WTC11 (cell line): Measurements from ENCODE around the gene RCBTB1. TPM values are rescaled to one million over a fixed set of nuclear protein-coding genes. Genes with fewer than 3 reads are reported as not detected.
"Not testable (repeated sequence)": the region's sequence is repeated elsewhere in the genome, so short reads cannot be mapped to it uniquely, and the experiment has no call there.

ENCODE experiments used
- ATAC-seq: fragments of 200-7000 bp; cut with Tn5 transposase; 2 replicates; pipeline ENCODE4 v1.10.0; 2021; ENCODE audit warnings: mild to moderate bottlenecking, moderate library complexity
- CTCF ChIA-PET: fragments of 300-600 bp; sonication (Branson Sonifier 250); formaldehyde crosslinking; loops from one replicate; lab custom pipeline; 2021; ENCODE audit warnings: antibody characterized with exemption; lab: Charles Lee
- POLR2A ChIA-PET: fragments of 350-600 bp; sonication (Branson Sonifier 250); formaldehyde crosslinking; loops from one replicate; lab custom pipeline; 2021; ENCODE audit warnings: antibody characterized with exemption; lab: Charles Lee
- DNase-seq: peaks from one replicate; pipeline ENCODE4 v3.0.0; 2021; ENCODE audit warnings: low spot score
- H3K27ac Mint-ChIP-seq: 2 replicates; pipeline ENCODE4 v1.8.0; 2021; ENCODE audit warnings: mixed read lengths
- H3K27me3 Mint-ChIP-seq: 2 replicates; pipeline ENCODE4 v1.8.0; 2021; ENCODE audit warnings: low read depth, mild to moderate bottlenecking, moderate library complexity, mixed read lengths
- H3K36me3 Mint-ChIP-seq: 2 replicates; pipeline ENCODE4 v1.8.0; 2021; ENCODE audit warnings: mixed read lengths
- H3K4me1 Mint-ChIP-seq: 2 replicates; pipeline ENCODE4 v1.8.0; 2022; ENCODE audit warnings: mixed read lengths
- H3K4me3 Mint-ChIP-seq: 2 replicates; pipeline ENCODE4 v1.8.0; 2021; ENCODE audit warnings: mild to moderate bottlenecking, moderate library complexity, mixed read lengths
- H3K9me3 Mint-ChIP-seq: 2 replicates; pipeline ENCODE4 v1.8.0; 2021; ENCODE audit warnings: mixed read lengths
- ARID4B ChIP-seq: sonication (generic); formaldehyde crosslinking; IDR thresholded peaks from 2 replicates; pipeline ENCODE4 v1.8.0; 2023; ENCODE audit warnings: missing genetic modification reagents, mild to moderate bottlenecking, borderline replicate concordance
- GABPB1 ChIP-seq: sonication (generic); formaldehyde crosslinking; IDR thresholded peaks from 2 replicates; pipeline ENCODE4 v1.8.1; 2023; ENCODE audit warnings: mild to moderate bottlenecking, missing genetic modification reagents
- HMGXB4 ChIP-seq: sonication (generic); formaldehyde crosslinking; IDR thresholded peaks from 2 replicates; pipeline ENCODE4 v1.8.1; 2023; ENCODE audit warnings: mild to moderate bottlenecking, moderate library complexity, missing genetic modification reagents
- ZMAT4 ChIP-seq: fragments of 250-450 bp; sonication (Bioruptor Pico); IDR thresholded peaks from 2 replicates; pipeline ENCODE4 v1.9.0; 2021; ENCODE audit warnings: mild to moderate bottlenecking
- ZNF671 ChIP-seq: fragments of 250-450 bp; sonication (Bioruptor Pico); IDR thresholded peaks from 2 replicates; pipeline ENCODE4 v1.8.0; 2021; ENCODE audit warnings: mild to moderate bottlenecking
- total RNA-seq: library from RNA; stranded (reverse); gene quantifications from 3 replicates; pipeline ENCODE4 v1.2.3, GENCODE V29; 2021
- TF ChIP-seq, protein P1 (sequence below): fragments of 250-450 bp; sonication (Bioruptor Pico); conservative IDR thresholded peaks from 2 replicates; pipeline ENCODE4 v1.9.0; 2021; ENCODE audit warnings: mild to moderate bottlenecking
- TF ChIP-seq, protein P2 (sequence below): sonication (generic); formaldehyde crosslinking; IDR thresholded peaks from 2 replicates; pipeline ENCODE4 v1.8.1; 2023; ENCODE audit warnings: mild to moderate bottlenecking, missing genetic modification reagents, moderate library complexity

The RCBTB1 gene
- total RNA-seq, 1 experiment from 2014 or later = 31.3 TPM

DNA sequence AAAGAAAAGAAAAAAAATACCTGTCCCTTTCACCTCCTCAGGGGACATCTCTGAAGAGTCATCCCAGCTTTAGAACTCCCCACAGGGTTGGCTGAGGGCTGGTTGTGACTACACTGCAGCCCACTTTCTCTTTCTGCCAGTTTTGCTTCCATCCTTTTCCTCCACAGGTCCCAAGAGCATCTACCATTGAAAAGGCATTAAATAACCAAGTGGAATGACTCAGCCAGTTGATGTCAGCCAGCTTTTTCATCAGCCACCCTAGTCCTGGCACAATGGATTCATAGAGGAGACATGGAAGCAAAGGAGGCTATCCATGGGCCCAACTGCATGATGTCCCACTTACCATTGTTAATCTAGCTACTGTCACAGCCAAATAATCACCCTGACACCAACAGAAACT, 9.2 kb upstream of the RCBTB1 start (continued):
- TF ChIP-seq, protein P1, sequence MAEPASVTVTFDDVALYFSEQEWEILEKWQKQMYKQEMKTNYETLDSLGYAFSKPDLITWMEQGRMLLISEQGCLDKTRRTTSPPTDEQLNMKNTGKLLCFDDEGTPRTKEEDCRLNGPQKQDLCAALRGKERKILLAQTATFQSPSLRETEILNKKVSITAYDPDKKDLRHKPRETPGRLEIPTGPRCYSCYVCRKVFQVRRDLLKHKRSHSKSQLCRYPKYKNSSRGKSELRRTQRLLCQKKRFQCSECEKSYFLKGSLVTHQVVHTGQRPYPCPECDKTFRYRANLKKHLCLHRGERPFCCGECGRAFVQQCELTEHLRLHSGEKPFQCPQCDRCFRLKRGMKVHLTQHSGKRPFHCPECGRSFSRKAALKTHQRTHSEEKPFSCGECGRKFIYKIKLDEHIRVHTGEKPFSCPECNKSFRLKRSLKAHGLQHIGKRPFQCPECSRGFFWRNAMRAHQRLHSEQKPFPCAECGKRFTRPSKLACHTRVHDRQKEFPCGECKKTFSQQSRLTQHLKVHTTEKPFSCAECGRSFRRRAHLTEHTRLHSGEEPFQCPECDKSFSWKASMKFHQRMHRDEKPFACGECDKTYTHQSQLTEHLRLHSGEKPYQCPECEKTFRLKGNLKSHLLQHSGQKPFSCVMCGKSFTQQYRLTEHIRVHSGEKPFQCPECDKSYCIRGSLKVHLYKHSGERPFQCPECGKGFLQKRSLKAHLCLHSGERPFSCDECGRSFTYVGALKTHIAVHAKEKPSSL (CRISPR knock-in tag) = no peak
- TF ChIP-seq ARID4B (CRISPR knock-in tag) = no peak
- TF ChIP-seq HMGXB4 = no peak
- TF ChIP-seq, protein P2, sequence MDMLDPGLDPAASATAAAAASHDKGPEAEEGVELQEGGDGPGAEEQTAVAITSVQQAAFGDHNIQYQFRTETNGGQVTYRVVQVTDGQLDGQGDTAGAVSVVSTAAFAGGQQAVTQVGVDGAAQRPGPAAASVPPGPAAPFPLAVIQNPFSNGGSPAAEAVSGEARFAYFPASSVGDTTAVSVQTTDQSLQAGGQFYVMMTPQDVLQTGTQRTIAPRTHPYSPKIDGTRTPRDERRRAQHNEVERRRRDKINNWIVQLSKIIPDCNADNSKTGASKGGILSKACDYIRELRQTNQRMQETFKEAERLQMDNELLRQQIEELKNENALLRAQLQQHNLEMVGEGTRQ (CRISPR knock-in tag) = no peak
- no peak for TF ChIP-seq ZMAT4 (CRISPR knock-in tag)

- DNase-seq, POLR2A ChIA-PET, H3K27me3 Mint-ChIP-seq, H3K4me1 Mint-ChIP-seq, H3K4me3 Mint-ChIP-seq, ATAC-seq, H3K27ac Mint-ChIP-seq, H3K36me3 Mint-ChIP-seq, CTCF ChIA-PET: not testable (repeated sequence)
- peaks cover 24% of the 10 kb centered on the region for H3K9me3 Mint-ChIP-seq
These were observed 8.5 kb upstream of the RCBTB1 start for GRCh38 chr13:49593876-49594275.

DNA sequence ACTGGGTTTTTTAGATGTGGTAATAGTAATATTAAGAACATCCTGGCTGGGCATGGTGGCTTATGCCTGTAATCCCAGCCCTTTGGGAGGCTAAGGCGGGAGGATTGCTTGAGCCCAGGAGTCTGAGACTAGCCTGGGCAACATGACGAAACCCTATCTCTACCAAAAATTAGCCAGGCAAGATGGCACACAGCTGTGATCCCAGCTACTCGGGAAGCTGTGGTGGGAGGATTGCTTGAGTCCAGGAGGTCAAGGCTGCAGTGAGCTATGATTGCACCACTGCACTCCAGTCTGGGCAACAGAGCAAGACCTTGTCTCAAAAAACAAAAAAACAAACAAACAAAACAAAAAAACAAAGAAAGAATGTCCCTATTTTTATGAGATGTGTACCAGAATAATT, 5.4 kb upstream of the RCBTB1 start:
- H3K36me3 Mint-ChIP-seq, H3K4me3 Mint-ChIP-seq, DNase-seq, H3K27me3 Mint-ChIP-seq, H3K27ac Mint-ChIP-seq, ATAC-seq, CTCF ChIA-PET, POLR2A ChIA-PET: not testable (repeated sequence)
- H3K4me1 Mint-ChIP-seq = peaks cover 11% of the 10 kb centered on the region
- peaks cover 24% of the 10 kb centered on the region for H3K9me3 Mint-ChIP-seq

GRCh38 chr13:49587311-49587847, 2.0 kb upstream of the RCBTB1 start:
- no peak for DNase-seq
- ATAC-seq = no peak
- 0 out of 2 replicates have a peak, but pooled peaks have one; percentile 30 for TF ChIP-seq GABPB1 (CRISPR knock-in tag)
- no peak for TF ChIP-seq ZNF671 (CRISPR knock-in tag)
- TF ChIP-seq, all 79 proteins: peak for 1
- H3K4me3 Mint-ChIP-seq = no peak overlapping the region
- H3K27ac Mint-ChIP-seq = no peak overlapping the region
- peaks cover 16% of the 10 kb centered on the region for H3K4me1 Mint-ChIP-seq
- H3K9me3 Mint-ChIP-seq = peaks cover 13% of the 10 kb centered on the region
- ChIA-PET POLR2A (no interaction called here), CTCF (no interaction called here)
- H3K27me3 Mint-ChIP-seq = peaks cover 9% of the 10 kb centered on the region
- H3K36me3 Mint-ChIP-seq = peaks cover 3% of the 10 kb centered on the region; the same call in 1 of the 2 replicates
